Stomach (tissue), 9 donors: ENCODE data around the gene DNAH10. TPM values are rescaled to one million over a fixed set of nuclear protein-coding genes. Genes with fewer than 3 reads are reported as not detected.

ENCODE experiments used
- DNase-seq, 2 donors: peaks; one replicate each; pipeline versions ENCODE4 v3.0.0 to v3.0.0-alpha.2; 2013 to 2019
- H3K27ac ChIP-seq, 5 donors: fragments of 200-600 bp in 4 of 5; sonication (generic) in 4 of 5; one replicate each; pipeline ENCODE4 v1.5.1; 2013 to 2019; ENCODE audit warnings: mild to moderate bottlenecking in 1 of 5, moderate library complexity in 1 of 5
- H3K27me3 ChIP-seq, 3 donors: fragments of 200-600 bp; sonication (generic); one replicate each; pipeline ENCODE4 v1.5.1; 2017 to 2019; ENCODE audit warnings: mixed run types in 1 of 3
- H3K36me3 ChIP-seq, 4 donors: fragments of 200-600 bp; sonication (generic); 1 replicate in 3 of 4; 2 replicates in 1 of 4; pipeline ENCODE4 v1.5.1; 2016 to 2019
- H3K4me1 ChIP-seq, 4 donors: fragments of 200-600 bp; sonication (generic); one replicate each; pipeline ENCODE4 v1.5.1; 2016 to 2019
- H3K4me3 ChIP-seq, 4 donors: fragments of 200-600 bp; sonication (generic) in 3 of 4; one replicate each; pipeline ENCODE4 v1.5.1; 2016 to 2019; ENCODE audit warnings: mild to moderate bottlenecking in 1 of 4
- H3K9me3 ChIP-seq, 4 donors: fragments of 200-600 bp; sonication (generic); one replicate each; pipeline ENCODE4 v1.5.1; 2016 to 2019
- EP300 ChIP-seq: sonication (generic); formaldehyde crosslinking; IDR thresholded peaks from one replicate; pipeline ENCODE4 v1.6.1; 2017; ENCODE audit warnings: antibody characterized with exemption
- POLR2A ChIP-seq, 4 donors: fragments of 450-650 bp; IDR thresholded peaks; one replicate each; pipeline ENCODE4 v1.6.1; 2016; ENCODE audit warnings: antibody characterized with exemption in 4 of 4, control low read depth in 2 of 4, mild to moderate bottlenecking in 1 of 4, moderate library complexity in 1 of 4
- POLR2AphosphoS5 ChIP-seq, 3 donors: sonication (generic); formaldehyde crosslinking; IDR thresholded peaks; one replicate each; pipeline ENCODE4 v1.6.1; 2016; ENCODE audit warnings: antibody characterized with exemption in 3 of 3
- WGBS, 5 donors: extraction: QIAGEN DNeasy Blood & Tissue Kit in 3 of 5; methylation state at CpG; one replicate each; pipeline versions ENCODE4 v1.1.5 to v1.1.7; 2013 to 2018; 5-methylcytosine and 5-hydroxymethylcytosine counted together
- intact Hi-C: fragments of 100-400 bp; cut with DNase I; formaldehyde crosslinking; loops from one replicate; pipeline ENCODE4 v1.15.1; 2023; ENCODE audit warnings: low total_unique reads
- polyA plus RNA-seq, 3 donors: library from polyadenylated mRNA; stranded (reverse); fragments of 200-250 nt; gene quantifications; one replicate each; pipeline ENCODE4 v1.2.3, GENCODE V29; 2013
- total RNA-seq, 5 donors: library from RNA; depleted of rRNA; stranded (reverse); fragments of >200 nt; gene quantifications; one replicate each; pipeline versions ENCODE4 v1.1.0 to v1.2.3, GENCODE V29; 2014 to 2016
- TF ChIP-seq, protein P1 (sequence below), 7 experiments: fragments of 450-650 bp in 4 of 7; fragments of 200-600 bp in 3 of 7; sonication (generic) in 3 of 7; IDR thresholded peaks; one replicate each; pipeline ENCODE4 v1.5.1; 2016 to 2019; ENCODE audit warnings: antibody characterized with exemption in 7 of 7, control low read depth in 2 of 7, mild to moderate bottlenecking in 1 of 7
- donor health status: healthy with polysubstance abuse.
- donor health status: Bipolar disorder and iron deficiency.
- donor health status: healthy.

DNAH10 gene
- total and polyA plus RNA-seq, 8 donors: under 0.01 to 0.92 (median 0.15) TPM; not detected in 3

DNA sequence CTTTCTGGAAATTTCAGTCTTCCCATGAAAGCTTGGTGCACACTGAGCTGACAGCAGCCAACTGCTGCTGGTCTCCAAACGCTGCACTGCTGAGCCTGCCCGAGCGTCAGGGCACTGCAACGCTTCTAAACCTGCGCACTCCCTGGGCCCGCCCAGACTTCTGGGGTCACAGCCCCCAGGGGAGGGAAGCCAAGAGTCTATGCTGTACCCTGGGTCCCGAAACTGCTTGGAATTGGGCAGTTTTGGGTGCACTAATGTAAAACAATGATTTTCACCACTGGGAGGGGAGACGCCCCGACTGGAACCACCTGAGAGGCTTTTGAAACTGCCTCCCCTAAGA is 178.5 kb downstream of the DNAH10 start:
- Histone ChIP-seq H3K27me3 (no peaks in the 10 kb centered on the region), H3K9me3 (peaks cover 0 to 5% (median 0%) of the 10 kb centered on the region in 4 donors), H3K27ac (no peak overlapping the region), H3K4me3 (no peak overlapping the region), H3K36me3 (peaks cover 37 to 90% (median 87%) of the 10 kb centered on the region in 4 donors), H3K4me1 (peaks cover 0 to 5% (median 0%) of the 10 kb centered on the region in 4 donors)
- TF ChIP-seq POLR2AphosphoS5 (IDR thresholded peaks at IDR 0.05) (no peak), POLR2A (IDR thresholded peaks at IDR 0.05) (no peak), EP300 (no peak)
- TF ChIP-seq, protein P1, sequence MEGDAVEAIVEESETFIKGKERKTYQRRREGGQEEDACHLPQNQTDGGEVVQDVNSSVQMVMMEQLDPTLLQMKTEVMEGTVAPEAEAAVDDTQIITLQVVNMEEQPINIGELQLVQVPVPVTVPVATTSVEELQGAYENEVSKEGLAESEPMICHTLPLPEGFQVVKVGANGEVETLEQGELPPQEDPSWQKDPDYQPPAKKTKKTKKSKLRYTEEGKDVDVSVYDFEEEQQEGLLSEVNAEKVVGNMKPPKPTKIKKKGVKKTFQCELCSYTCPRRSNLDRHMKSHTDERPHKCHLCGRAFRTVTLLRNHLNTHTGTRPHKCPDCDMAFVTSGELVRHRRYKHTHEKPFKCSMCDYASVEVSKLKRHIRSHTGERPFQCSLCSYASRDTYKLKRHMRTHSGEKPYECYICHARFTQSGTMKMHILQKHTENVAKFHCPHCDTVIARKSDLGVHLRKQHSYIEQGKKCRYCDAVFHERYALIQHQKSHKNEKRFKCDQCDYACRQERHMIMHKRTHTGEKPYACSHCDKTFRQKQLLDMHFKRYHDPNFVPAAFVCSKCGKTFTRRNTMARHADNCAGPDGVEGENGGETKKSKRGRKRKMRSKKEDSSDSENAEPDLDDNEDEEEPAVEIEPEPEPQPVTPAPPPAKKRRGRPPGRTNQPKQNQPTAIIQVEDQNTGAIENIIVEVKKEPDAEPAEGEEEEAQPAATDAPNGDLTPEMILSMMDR (IDR thresholded peaks at IDR 0.05): no peak
- intact Hi-C loops: no loop called here
- DNase-seq: no peak
- WGBS, 5 donors: 92 to 95% (median 94%) methylated on average over 4 to 9 of the region's 9 CpGs

DNA sequence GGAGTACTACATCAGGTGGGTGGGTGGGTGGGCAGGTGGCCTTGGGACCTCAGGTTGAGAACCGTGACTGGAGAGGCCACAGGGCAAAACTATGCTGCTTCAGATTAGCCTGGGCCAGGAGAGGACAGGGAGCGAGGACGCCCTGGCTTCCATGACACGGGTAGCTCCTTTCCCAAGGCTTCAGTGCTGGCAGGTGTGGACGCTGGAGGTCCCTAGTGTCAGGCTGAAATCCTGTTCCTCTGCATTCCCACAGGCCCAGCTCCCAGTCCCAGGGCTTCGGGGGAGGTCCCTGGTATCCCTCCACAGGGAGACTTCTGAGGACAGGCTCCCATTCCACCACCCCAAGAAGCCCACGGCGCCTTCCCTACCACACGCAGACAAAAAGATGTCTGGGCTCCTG is 178.9 kb downstream of the DNAH10 start:
- H3K36me3 ChIP-seq: peaks cover 35 to 92% (median 85%) of the 10 kb centered on the region in 4 donors

DNA sequence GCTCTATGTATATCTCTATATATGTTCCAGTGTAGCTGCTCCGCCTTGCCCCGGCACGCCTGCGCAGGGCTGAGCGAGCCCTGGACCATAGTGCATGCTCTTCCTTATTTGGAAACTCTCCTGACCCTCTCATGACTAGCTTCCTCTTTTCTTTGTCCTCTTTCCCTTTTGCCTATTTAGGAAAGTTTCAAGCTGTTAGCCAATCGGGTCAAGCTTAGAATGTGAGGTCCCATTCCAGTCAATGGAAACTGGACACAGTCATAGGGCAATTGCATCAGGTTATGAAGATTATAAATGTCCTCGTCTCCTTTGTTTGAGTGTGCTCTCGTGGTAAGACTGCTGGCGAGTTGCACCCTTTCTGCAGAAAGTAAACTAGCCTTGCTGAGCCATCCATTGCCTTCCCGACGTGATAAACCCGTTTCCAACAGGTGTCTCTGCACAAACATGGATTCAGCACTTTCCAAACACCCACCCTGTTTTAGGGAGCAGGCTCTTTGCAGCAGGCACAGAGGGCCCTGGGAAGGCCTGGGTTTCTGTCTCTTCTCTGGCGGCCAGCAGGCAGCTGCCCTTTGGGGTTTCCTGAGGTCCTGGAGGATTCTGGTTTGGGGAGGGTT is 179.6 kb downstream of the DNAH10 start:
- Histone ChIP-seq H3K27me3 (no peaks in the 10 kb centered on the region), H3K27ac (no peak overlapping the region), H3K36me3 (peaks cover 28 to 88% (median 77%) of the 10 kb centered on the region in 4 donors), H3K4me3 (no peak overlapping the region), H3K9me3 (peaks cover 0 to 5% (median 0%) of the 10 kb centered on the region in 4 donors), H3K4me1 (peaks cover 0 to 5% (median 0%) of the 10 kb centered on the region in 4 donors)
- TF ChIP-seq POLR2A (IDR thresholded peaks at IDR 0.05) (no peak), POLR2AphosphoS5 (IDR thresholded peaks at IDR 0.05) (no peak), EP300 (no peak)
- TF ChIP-seq, protein P1 (IDR thresholded peaks at IDR 0.05): no peak
- intact Hi-C loops: no loop called here
- 90 to 95% (median 92%) methylated on average over 13 of the region's 13 CpGs for WGBS, 5 donors
- DNase-seq: no peak

More for the DNA sequence above, 178.9 kb downstream of the DNAH10 start:
- Histone ChIP-seq H3K4me3 (no peak overlapping the region), H3K9me3 (peaks cover 0 to 5% (median 0%) of the 10 kb centered on the region in 4 donors), H3K27me3 (no peaks in the 10 kb centered on the region), H3K4me1 (peaks cover 0 to 5% (median 0%) of the 10 kb centered on the region in 4 donors), H3K27ac (no peak overlapping the region)
- intact Hi-C loops: no loop called here
- TF ChIP-seq, protein P1 (IDR thresholded peaks at IDR 0.05): no peak
- TF ChIP-seq EP300: no peak
- TF ChIP-seq POLR2A (IDR thresholded peaks at IDR 0.05): no peak
- no peak for TF ChIP-seq POLR2AphosphoS5 (IDR thresholded peaks at IDR 0.05)
- DNase-seq: no peak
- 92 to 96% (median 93%) methylated on average over 8 to 9 of the region's 9 CpGs for WGBS, 5 donors

DNA sequence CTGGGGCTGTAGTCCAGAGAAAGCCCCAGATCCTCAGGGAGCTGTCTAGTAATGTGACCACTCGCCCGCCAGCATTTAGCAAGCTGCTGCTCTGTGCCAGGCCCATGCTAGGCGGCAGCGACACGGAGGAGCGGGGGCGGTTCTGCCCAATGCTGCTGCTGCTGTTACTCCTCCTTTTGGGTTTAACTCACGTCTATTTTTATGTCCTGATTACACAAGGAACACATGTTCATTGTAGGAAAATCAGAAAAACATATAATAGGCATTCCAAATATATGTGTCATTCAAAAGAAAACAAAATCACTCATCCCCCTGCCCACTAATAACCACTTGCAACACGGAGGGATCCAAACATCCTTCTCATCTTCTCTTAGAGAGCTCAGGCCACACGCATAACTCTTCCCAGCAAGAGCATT is 180.1 kb downstream of the DNAH10 start:
- WGBS, 5 donors: 92 to 94% (median 93%) methylated on average over 10 of the region's 10 CpGs
- intact Hi-C loops: no loop called here
- Histone ChIP-seq H3K4me1 (peaks cover 0 to 9% (median 0%) of the 10 kb centered on the region in 4 donors), H3K9me3 (peaks cover 0 to 5% (median 0%) of the 10 kb centered on the region in 4 donors), H3K27ac (no peak overlapping the region), H3K36me3 (peaks cover 23 to 82% (median 72%) of the 10 kb centered on the region in 4 donors), H3K4me3 (no peak overlapping the region), H3K27me3 (no peaks in the 10 kb centered on the region)
- TF ChIP-seq, protein P1 (IDR thresholded peaks at IDR 0.05): no peak
- no peak for TF ChIP-seq EP300
- no peak for TF ChIP-seq POLR2AphosphoS5 (IDR thresholded peaks at IDR 0.05)
- no peak for TF ChIP-seq POLR2A (IDR thresholded peaks at IDR 0.05)
- no peak for DNase-seq
